ENCODE data around the gene PITX1.

Gene PITX1

DNA sequence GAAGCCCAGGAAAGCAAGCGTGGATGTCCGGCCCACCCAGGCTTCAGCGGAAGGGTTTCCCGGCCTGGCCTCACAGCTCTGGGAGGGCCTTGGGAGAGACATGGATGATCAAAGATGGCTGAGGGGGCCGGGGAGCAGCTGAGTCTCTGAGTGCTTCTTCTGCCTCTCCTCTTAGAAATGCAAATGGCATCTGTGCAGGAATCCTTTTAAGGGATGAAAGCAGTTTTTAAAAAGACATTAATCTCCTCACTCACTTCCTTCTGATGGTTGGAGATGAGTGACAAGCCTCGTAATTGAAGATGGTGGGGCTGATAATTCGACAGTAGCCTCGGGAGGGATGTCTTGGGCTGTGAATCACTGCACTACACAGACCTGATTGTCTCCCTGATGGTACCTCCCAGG lies 24.3 kb upstream of the PITX1 start:
- Histone ChIP-seq H2AK5ac (ENCODE audit: low read depth, low read length) (no peak overlapping the region), H3K27me3 (ENCODE audit: control insufficient read depth in 3 of 3, insufficient read depth in 3 of 3, low read depth in 1 of 3, low read length in 3 of 3) (peaks cover 0 to 80% (median 6%) of the 10 kb centered on the region in 3 experiments), H4K8ac (ENCODE audit: low read depth, low read length) (no peak overlapping the region), H3K4ac (ENCODE audit: low read length) (no peak overlapping the region), H2BK15ac (ENCODE audit: low read length) (no peak overlapping the region), H2AFZ (ENCODE audit: low read length) (no peak overlapping the region), H3K18ac (ENCODE audit: low read length) (no peak overlapping the region), H3K4me1 (ENCODE audit: control insufficient read depth in 2 of 2, insufficient read depth in 1 of 2, low read depth in 1 of 2, low read length in 2 of 2) (no peaks in the 10 kb centered on the region), H3K9me3 (replicated peaks in 1 of 2; ENCODE audit: control insufficient read depth in 2 of 2, insufficient read depth in 1 of 2, low read depth in 1 of 2, low read length in 2 of 2) (no peaks in the 10 kb centered on the region), H3K14ac (ENCODE audit: low read length) (no peak overlapping the region), H3K36me3 (replicated peaks in 1 of 2; ENCODE audit: control insufficient read depth in 2 of 2, insufficient read depth in 2 of 2, low read length in 2 of 2) (no peaks in the 10 kb centered on the region), H2BK5ac (ENCODE audit: low read length) (no peak overlapping the region), H2BK12ac (ENCODE audit: low read length) (no peak overlapping the region), H3K9ac (ENCODE audit: low read depth, low read length, poor library complexity) (no peak overlapping the region), H3K79me1 (ENCODE audit: low read depth, low read length) (no peaks in the 10 kb centered on the region), H3K27ac (replicated peaks; ENCODE audit: low read length) (no peak overlapping the region), H3K4me3 (ENCODE audit: low read length in 2 of 2) (no peak overlapping the region), H2BK120ac (ENCODE audit: low read depth, low read length) (no peak overlapping the region), H3K4me2 (ENCODE audit: insufficient read depth, low read length, poor library complexity, severe bottlenecking) (no peak overlapping the region), H3K23ac (ENCODE audit: low read depth, low read length, poor library complexity) (no peak overlapping the region), H4K91ac (ENCODE audit: low read depth, low read length, poor library complexity) (no peak overlapping the region)
- WGBS, 2 donors (ENCODE audit: extremely low coverage in 2 of 2, insufficient read length in 2 of 2, insufficient replicate concordance in 1 of 2): no CpG with 5 or more reads among the region's 8 CpGs
- no peak for DNase-seq (ENCODE audit: low spot score)

DNA sequence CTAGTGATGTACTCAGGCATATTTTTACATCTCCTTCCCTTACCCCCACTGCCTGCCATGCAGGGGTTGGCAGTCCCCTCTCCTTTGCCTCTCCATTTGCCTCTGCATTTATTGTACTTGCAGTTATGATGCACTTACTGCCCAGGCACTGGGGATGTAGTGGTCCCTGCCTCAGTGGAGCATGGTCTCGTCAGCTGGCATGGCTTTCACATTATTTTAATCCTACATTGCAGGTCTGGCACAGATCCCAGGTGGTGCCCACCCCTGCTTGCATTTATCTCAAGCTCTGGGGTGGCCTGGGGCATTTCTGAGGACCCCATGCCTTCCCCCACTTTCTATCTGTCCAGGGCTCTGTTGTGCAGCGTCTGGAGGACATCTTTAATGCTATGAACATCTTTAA lies 23.2 kb upstream of the PITX1 start:
- Histone ChIP-seq H2AK5ac (ENCODE audit: low read depth, low read length) (no peak overlapping the region), H3K27ac (replicated peaks; ENCODE audit: low read length) (no peak overlapping the region), H2BK12ac (ENCODE audit: low read length) (no peak overlapping the region), H2BK5ac (ENCODE audit: low read length) (no peak overlapping the region), H3K36me3 (replicated peaks in 1 of 2; ENCODE audit: control insufficient read depth in 2 of 2, insufficient read depth in 2 of 2, low read length in 2 of 2) (no peaks in the 10 kb centered on the region), H2BK120ac (ENCODE audit: low read depth, low read length) (no peak overlapping the region), H2BK15ac (ENCODE audit: low read length) (no peak overlapping the region), H4K8ac (ENCODE audit: low read depth, low read length) (no peak overlapping the region), H3K4me1 (ENCODE audit: control insufficient read depth in 2 of 2, insufficient read depth in 1 of 2, low read depth in 1 of 2, low read length in 2 of 2) (no peaks in the 10 kb centered on the region), H4K91ac (ENCODE audit: low read depth, low read length, poor library complexity) (no peak overlapping the region), H3K4ac (ENCODE audit: low read length) (no peak overlapping the region), H3K9ac (ENCODE audit: low read depth, low read length, poor library complexity) (no peak overlapping the region), H3K79me1 (ENCODE audit: low read depth, low read length) (no peaks in the 10 kb centered on the region), H3K27me3 (ENCODE audit: control insufficient read depth in 3 of 3, insufficient read depth in 3 of 3, low read depth in 1 of 3, low read length in 3 of 3) (peaks cover 0 to 79% (median 13%) of the 10 kb centered on the region in 3 experiments), H2AFZ (ENCODE audit: low read length) (no peak overlapping the region), H3K18ac (ENCODE audit: low read length) (no peak overlapping the region), H3K23ac (ENCODE audit: low read depth, low read length, poor library complexity) (no peak overlapping the region), H3K4me2 (ENCODE audit: insufficient read depth, low read length, poor library complexity, severe bottlenecking) (no peak overlapping the region), H3K4me3 (ENCODE audit: low read length in 2 of 2) (no peak overlapping the region), H3K9me3 (replicated peaks in 1 of 2; ENCODE audit: control insufficient read depth in 2 of 2, insufficient read depth in 1 of 2, low read depth in 1 of 2, low read length in 2 of 2) (no peaks in the 10 kb centered on the region), H3K14ac (ENCODE audit: low read length) (no peak overlapping the region)
- DNase-seq (ENCODE audit: low spot score): no peak
- WGBS, 2 donors (ENCODE audit: extremely low coverage in 2 of 2, insufficient read length in 2 of 2, insufficient replicate concordance in 1 of 2): no CpG with 5 or more reads among the region's 2 CpGs

DNA sequence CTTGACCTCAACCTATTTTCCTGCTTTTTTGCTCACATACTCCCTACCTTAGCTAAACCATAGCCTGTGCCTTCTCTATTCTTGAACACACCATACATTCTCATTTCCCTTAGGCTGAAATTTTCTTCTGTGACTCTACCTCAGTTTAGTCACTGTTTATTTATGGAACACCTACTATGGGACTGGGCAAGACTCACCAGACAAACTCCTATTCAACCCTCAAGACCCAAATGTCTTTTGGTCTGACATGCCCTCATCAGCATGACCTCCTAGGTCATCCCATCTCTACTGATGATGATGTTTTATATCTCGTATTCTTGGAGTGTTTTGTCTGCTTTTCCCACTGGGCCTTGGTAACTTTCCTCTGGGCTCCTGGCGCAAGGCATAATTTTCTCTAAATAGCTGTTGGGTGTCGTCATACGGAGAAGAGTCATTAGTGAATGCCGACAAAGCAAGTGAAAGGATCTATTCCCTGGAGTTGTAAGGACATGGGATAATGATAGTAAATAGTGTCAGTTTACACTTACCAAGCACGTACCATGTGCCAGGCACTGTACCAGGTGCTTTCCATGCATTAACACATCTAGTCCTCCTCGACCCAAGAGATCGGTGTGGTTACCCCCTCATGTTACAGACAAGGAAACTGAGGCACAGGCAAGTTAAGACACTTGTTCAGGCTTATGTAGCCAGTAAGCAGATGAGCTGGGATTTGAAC lies 22.4 kb upstream of the PITX1 start:
- no peak overlapping the region for H3K14ac ChIP-seq (ENCODE audit: low read length)
- H3K23ac ChIP-seq (ENCODE audit: low read depth, low read length, poor library complexity): no peak overlapping the region
- H3K4me3 ChIP-seq (ENCODE audit: low read length in 2 of 2): no peak overlapping the region
- no CpG with 5 or more reads among the region's 8 CpGs for WGBS, 2 donors (ENCODE audit: extremely low coverage in 2 of 2, insufficient read length in 2 of 2, insufficient replicate concordance in 1 of 2)
- no peaks in the 10 kb centered on the region for H3K36me3 ChIP-seq (replicated peaks in 1 of 2; ENCODE audit: control insufficient read depth in 2 of 2, insufficient read depth in 2 of 2, low read length in 2 of 2)
- H3K9ac ChIP-seq (ENCODE audit: low read depth, low read length, poor library complexity): no peak overlapping the region
- H2AFZ ChIP-seq (ENCODE audit: low read length): no peak overlapping the region
- no peak for DNase-seq (ENCODE audit: low spot score)
- H3K79me1 ChIP-seq (ENCODE audit: low read depth, low read length): no peaks in the 10 kb centered on the region
- H3K18ac ChIP-seq (ENCODE audit: low read length): no peak overlapping the region
- no peak overlapping the region for H2AK5ac ChIP-seq (ENCODE audit: low read depth, low read length)
- no peak overlapping the region for H3K4me2 ChIP-seq (ENCODE audit: insufficient read depth, low read length, poor library complexity, severe bottlenecking)
- no peak overlapping the region for H3K4ac ChIP-seq (ENCODE audit: low read length)
- H2BK15ac ChIP-seq (ENCODE audit: low read length): no peak overlapping the region
- H3K27ac ChIP-seq (replicated peaks; ENCODE audit: low read length): no peak overlapping the region
- H4K8ac ChIP-seq (ENCODE audit: low read depth, low read length): no peak overlapping the region
- no peak overlapping the region for H2BK12ac ChIP-seq (ENCODE audit: low read length)
- no peaks in the 10 kb centered on the region for H3K9me3 ChIP-seq (replicated peaks in 1 of 2; ENCODE audit: control insufficient read depth in 2 of 2, insufficient read depth in 1 of 2, low read depth in 1 of 2, low read length in 2 of 2)
- H2BK120ac ChIP-seq (ENCODE audit: low read depth, low read length): no peak overlapping the region
- no peak overlapping the region for H4K91ac ChIP-seq (ENCODE audit: low read depth, low read length, poor library complexity)
- H2BK5ac ChIP-seq (ENCODE audit: low read length): no peak overlapping the region
- no peaks in the 10 kb centered on the region for H3K4me1 ChIP-seq (ENCODE audit: control insufficient read depth in 2 of 2, insufficient read depth in 1 of 2, low read depth in 1 of 2, low read length in 2 of 2)
- peaks cover 0 to 84% (median 20%) of the 10 kb centered on the region in 3 experiments for H3K27me3 ChIP-seq (ENCODE audit: control insufficient read depth in 3 of 3, insufficient read depth in 3 of 3, low read depth in 1 of 3, low read length in 3 of 3)

DNA sequence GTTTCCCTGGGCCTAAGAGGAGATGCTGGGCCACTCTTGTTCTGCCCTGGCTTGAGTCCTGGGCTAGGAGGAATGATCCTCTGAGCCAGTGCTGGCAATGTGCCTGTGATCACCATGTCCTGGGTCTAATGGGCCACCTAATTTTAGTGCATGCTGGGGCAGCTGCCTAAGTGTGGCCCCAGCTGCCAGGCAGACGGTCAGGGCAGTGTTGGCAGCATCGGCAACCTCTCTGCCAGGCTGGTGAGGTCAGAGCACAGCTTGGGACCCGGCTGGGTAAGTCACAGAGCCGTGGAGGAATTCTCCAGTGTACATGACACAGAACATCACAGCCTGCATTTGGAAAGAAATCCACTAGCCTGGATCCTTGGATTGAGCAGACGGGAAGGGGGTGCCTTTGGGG lies 21.4 kb upstream of the PITX1 start:
- no peak overlapping the region for H3K23ac ChIP-seq (ENCODE audit: low read depth, low read length, poor library complexity)
- no peak overlapping the region for H2BK15ac ChIP-seq (ENCODE audit: low read length)
- no peak overlapping the region for H3K14ac ChIP-seq (ENCODE audit: low read length)
- no peak for DNase-seq (ENCODE audit: low spot score)
- H3K18ac ChIP-seq (ENCODE audit: low read length): peak overlapping the region; percentile 33
- H3K27me3 ChIP-seq (ENCODE audit: control insufficient read depth in 3 of 3, insufficient read depth in 3 of 3, low read depth in 1 of 3, low read length in 3 of 3): peaks cover 9 to 89% (median 31%) of the 10 kb centered on the region in 3 experiments
- no peak overlapping the region for H3K9ac ChIP-seq (ENCODE audit: low read depth, low read length, poor library complexity)
- no peak overlapping the region for H3K4ac ChIP-seq (ENCODE audit: low read length)
- H3K9me3 ChIP-seq (replicated peaks in 1 of 2; ENCODE audit: control insufficient read depth in 2 of 2, insufficient read depth in 1 of 2, low read depth in 1 of 2, low read length in 2 of 2): no peaks in the 10 kb centered on the region
- H2AK5ac ChIP-seq (ENCODE audit: low read depth, low read length): no peak overlapping the region
- no peaks in the 10 kb centered on the region for H3K79me1 ChIP-seq (ENCODE audit: low read depth, low read length)
- H2BK5ac ChIP-seq (ENCODE audit: low read length): no peak overlapping the region
- no CpG with 5 or more reads among the region's 5 CpGs for WGBS, 2 donors (ENCODE audit: extremely low coverage in 2 of 2, insufficient read length in 2 of 2, insufficient replicate concordance in 1 of 2)
- H3K27ac ChIP-seq (replicated peaks; ENCODE audit: low read length): no peak overlapping the region
- no peak overlapping the region for H2BK120ac ChIP-seq (ENCODE audit: low read depth, low read length)
- no peak overlapping the region for H2BK12ac ChIP-seq (ENCODE audit: low read length)
- no peak overlapping the region for H2AFZ ChIP-seq (ENCODE audit: low read length)
- H4K91ac ChIP-seq (ENCODE audit: low read depth, low read length, poor library complexity): no peak overlapping the region
- H3K36me3 ChIP-seq (replicated peaks in 1 of 2; ENCODE audit: control insufficient read depth in 2 of 2, insufficient read depth in 2 of 2, low read length in 2 of 2): no peaks in the 10 kb centered on the region
- H3K4me3 ChIP-seq (ENCODE audit: low read length in 2 of 2): peak overlapping the region in 1 of 2 donors; percentile 22
- H4K8ac ChIP-seq (ENCODE audit: low read depth, low read length): no peak overlapping the region
- no peak overlapping the region for H3K4me2 ChIP-seq (ENCODE audit: insufficient read depth, low read length, poor library complexity, severe bottlenecking)
- H3K4me1 ChIP-seq (ENCODE audit: control insufficient read depth in 2 of 2, insufficient read depth in 1 of 2, low read depth in 1 of 2, low read length in 2 of 2): peaks cover 0 to 1% of the 10 kb centered on the region in 2 donors

Measured in neuronal stem cell (in vitro differentiated cells).